GM18499 (cell line): Measurements from ENCODE around the gene ALPL.

Experiments
- ATAC-seq: cut with Tn5 transposase; IDR thresholded peaks from one replicate; pipeline ENCODE4 v1.9.1; 2021; ENCODE audit warnings: moderate number of reproducible peaks; ENCODE audit not compliant: insufficient read depth, unreplicated experiment

The ALPL gene

GRCh38 chr1:21573971-21574465 is 64.8 kb downstream of the ALPL start:
- ATAC-seq, result no peak

- ATAC-seq, result no peak
Measured at GRCh38 chr1:21574466-21575151, 65.4 kb downstream of the ALPL start.

DNA sequence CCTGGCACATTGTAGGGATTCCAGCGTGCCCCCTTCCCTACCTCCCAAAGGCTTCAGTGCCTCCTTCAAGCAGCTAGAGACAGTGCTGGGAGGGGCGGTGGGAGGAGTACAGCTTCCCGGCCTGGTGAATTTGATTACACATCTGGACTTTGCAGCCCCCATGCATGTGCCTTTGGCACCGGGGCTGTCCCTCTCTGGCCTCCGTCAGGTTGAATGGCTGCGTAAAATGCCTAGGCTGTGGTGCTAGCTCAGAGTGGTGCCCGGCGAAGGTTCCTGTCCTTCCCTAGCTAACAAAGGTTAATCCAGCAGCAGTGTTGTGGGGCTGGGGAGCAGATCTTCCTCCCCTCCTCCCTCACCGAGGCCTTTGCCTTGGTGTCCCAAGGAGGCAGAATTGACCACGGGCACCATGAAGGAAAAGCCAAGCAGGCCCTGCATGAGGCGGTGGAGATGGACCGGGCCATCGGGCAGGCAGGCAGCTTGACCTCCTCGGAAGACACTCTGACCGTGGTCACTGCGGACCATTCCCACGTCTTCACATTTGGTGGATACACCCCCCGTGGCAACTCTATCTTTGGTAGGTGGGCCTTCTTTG is 66.2 kb downstream of the ALPL start:
- no peak for ATAC-seq

- no peak for ATAC-seq
Measured at GRCh38 chr1:21576031-21576797, 67.0 kb downstream of the ALPL start.

DNA sequence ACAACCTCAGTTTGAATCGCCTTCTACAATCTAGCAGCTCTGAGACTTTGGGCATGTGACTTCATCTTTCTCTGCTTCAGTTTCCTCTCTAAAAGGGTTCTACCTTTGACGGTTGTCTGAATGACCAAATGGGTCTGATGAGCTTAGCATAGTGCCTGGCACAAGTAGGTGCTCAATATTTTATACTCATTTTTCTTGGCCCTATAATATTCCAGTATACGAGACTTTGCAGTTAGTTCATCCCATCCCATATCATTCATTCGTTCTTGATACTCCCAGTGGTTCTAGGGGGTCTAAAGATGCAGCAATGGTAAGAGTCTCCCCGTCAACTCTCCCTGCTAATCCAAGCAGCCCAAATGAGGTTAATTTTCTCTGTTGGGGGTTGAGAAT is 67.6 kb downstream of the ALPL start:
- no peak for ATAC-seq

DNA sequence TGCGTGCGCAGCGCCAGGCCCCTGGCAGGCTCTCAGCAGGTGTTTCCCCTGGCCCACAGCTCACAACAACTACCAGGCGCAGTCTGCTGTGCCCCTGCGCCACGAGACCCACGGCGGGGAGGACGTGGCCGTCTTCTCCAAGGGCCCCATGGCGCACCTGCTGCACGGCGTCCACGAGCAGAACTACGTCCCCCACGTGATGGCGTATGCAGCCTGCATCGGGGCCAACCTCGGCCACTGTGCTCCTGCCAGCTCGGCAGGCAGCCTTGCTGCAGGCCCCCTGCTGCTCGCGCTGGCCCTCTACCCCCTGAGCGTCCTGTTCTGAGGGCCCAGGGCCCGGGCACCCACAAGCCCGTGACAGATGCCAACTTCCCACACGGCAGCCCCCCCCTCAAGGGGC is 68.1 kb downstream of the ALPL start:
- ATAC-seq, result no peak

- ATAC-seq, result no peak
Measured at GRCh38 chr1:21577933-21578332, 68.7 kb downstream of the ALPL start.

DNA sequence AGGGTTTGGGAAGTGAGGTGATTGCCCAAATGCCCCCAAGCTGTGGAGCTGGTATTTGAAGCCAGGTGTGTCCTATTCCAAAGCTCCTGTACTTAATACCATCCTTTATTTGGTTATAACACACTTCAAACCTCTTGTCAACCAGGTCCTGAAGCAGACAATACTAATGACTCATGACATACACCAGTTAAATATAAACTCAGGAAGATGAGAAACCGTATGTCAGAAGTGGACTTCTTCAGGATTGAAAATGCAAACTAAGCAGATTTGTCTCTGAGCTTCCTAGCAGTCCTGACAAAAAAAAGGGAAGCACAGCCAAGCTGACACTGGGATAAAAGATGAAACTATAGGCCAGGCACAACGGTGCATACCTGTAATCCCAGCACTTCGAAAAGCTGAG is 70.6 kb downstream of the ALPL start:
- no peak for ATAC-seq

GRCh38 chr1:21584096-21584495 is 74.9 kb downstream of the ALPL start:
- no peak for ATAC-seq

DNA sequence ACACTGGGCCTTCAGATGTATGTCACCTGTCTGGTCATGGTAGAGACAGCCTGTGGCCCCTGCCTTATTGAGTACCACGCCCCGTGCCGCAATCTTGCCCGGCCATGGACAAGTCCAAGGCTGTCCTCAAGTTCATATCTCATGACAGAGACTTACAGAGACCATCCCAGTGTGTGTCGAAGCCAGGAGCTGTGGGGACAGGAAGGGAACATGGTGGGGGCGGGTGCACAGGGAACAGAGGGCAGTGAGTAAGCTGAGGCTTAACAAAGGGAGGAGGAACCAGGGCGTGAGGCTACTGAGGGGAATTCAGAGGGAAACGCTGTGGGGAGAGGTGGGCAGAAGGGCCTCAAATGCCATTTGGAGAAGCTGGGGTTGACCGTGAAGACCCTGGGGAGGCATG is 75.8 kb downstream of the ALPL start:
- no peak for ATAC-seq

- ATAC-seq, result no peak
Measured at GRCh38 chr1:21586222-21586621, 77.0 kb downstream of the ALPL start.

DNA sequence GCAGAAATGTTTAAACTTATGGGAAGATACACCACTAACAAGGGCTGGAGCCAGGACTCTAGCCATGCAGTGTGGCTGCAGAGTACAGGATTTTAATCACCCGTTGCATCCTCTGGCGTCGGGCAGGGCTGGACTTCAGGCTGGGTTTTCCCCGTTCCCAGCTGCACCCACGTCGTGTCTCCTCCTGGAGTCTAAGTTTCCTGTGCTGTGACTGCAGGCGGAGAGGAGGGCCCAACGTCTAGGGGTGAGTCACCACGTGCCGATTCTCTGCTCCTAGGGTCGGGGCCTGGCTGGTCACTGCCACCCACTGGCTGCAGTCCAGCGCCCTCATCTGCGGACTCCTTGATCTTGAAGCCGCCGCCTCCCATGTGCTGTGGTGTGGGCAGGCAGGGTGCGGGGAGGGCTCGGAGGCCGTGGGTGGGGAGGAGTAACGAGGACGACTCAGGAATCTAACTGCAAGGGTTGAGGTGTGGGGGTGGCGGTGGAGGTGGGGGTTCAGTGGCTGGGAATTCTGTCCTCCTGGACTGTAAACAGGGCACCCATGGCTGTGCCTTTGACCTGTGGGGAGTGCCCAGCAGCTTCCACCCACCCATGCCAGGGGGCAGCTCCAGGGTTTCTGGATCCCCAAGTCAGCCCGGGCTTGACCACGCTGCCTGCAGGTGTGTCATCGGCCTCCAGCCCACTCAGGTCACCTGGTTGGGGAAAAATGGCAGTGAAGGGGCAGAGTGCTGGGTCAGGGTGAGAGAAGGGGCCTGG is 77.8 kb downstream of the ALPL start:
- no peak for ATAC-seq

DNA sequence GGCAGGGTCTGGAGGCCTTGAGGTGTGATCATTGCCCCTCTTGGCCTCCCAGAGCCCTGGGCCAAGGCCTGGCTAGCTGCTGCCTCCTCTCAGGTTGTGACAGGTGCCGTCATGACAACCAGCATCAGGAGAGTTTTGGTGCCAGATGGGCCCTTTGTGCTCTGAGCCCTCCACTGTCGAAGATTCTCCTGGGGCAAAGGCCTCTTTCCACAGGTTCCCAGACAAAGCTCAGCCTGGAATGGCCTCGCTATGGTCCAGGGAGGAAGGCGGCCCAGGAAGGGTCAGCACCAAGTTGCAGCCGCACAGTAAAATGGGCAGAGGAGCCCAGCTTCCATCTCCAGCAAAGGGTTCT is 78.4 kb downstream of the ALPL start:
- no peak for ATAC-seq

- no peak for ATAC-seq
Measured at GRCh38 chr1:21589618-21590017, 80.4 kb downstream of the ALPL start.

DNA sequence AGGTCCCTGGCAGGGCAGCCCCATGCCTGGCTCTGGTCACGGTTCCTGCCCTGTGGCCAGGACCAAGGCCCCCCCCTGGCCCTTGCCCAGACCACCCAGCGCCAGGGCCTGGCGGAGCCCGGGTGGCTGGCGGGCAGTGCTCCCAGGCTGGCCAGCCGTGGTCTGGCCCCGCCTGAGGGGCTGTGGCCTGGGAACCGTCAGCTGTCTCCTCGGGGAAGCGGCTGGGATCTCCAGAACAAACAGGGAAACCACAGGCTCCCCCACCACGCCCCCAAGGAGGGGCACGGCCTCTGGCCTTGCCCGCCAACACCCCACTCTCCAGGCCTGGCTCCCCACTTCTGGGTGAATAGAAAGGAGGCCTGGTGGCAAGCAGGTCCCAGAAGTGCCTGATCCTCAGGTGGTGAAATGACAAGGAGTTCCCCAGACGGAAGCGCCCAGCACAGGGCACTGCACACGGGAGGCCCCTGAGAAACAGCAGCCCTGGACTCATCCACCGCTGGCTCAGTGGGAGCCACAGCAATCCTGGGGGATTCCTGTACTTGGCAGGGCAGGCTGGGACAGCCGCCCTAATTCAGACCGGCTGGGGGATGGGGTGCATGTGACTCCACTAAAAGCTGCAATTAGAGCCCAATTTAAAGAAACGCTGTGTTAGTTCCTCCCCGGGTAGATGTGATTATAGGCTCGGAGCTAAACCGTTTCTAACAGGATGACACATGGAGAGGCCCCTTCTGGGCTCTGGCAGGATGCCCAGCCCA is 81.1 kb downstream of the ALPL start:
- no peak for ATAC-seq

- ATAC-seq, result no peak
Measured at GRCh38 chr1:21590934-21591333, 81.7 kb downstream of the ALPL start.

DNA sequence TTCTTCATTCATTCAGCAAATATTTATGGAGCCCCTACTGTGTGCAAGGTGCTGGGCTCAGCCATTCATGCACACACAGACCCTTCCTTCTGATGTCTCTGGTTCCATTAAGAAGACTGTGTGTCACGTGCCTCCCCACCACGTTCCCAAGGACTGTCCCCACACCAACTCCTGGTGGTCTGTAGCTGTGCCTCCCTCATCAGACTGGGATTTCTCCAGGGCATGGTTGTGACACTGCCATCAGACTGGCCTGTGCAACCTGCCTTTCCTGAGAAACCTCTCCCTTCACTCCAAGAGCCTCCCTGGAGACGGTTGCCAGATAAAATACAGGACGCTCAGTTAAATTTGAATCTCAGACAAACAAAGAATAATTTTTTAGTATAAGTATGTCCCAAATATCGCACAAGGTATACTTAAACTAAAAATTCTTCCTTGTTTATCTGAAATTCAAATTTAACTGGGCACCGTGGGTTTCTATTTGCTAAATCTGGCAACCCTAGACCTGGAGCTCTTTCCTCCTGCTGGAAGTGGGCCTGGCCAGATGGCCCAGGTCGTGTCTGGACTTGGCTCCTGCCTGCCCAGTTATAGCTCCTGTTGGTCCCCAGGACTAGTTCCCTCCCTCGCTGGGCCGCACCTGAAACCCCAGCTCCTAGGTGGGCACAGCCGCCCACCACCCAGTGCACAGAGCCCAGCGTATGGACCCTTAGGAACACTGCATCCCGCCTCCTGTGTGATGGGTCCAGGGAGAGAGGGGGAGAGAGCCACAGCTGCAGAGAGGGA is 83.1 kb downstream of the ALPL start:
- ATAC-seq, result no peak

DNA sequence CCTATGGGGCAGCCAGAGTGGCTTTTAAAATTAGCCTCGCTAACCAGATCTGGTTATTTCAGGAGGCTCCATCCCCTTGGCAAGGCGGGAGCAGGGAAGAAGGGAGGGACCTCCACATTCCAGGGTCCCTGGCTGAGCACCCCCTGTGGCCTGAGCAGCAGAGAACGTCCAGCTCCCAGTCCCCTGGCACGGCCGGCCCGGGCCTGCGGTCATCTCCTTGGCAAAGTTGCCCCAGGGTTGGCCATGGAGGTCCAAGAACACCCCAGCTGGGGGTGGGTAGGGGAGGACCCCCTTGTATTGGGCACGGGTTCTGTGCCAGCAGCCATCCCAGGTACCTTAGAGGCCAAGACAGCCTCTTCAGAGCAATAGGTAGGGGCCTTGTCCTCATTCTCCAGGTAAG is 84.0 kb downstream of the ALPL start:
- no peak for ATAC-seq

GRCh38 chr1:21594501-21594900 is 85.3 kb downstream of the ALPL start:
- ATAC-seq, result no peak
